Keratinocyte (primary cell): ENCODE data around the gene MAOB. TPM values are rescaled to one million over a fixed set of nuclear protein-coding genes. Genes with fewer than 3 reads are reported as not detected.

Source experiments
- DNase-seq: peaks from one replicate; pipeline ENCODE4 v3.0.0-alpha.2; 2011; ENCODE audit warnings: low read depth, missing footprints, low spot score
- FAIRE-seq: peaks from 2 replicates; lab custom pipeline; 2011; peaks lifted over from hg19 to GRCh38; lab: Jason Lieb, UNC
- H2AFZ ChIP-seq: 2 replicates; pipeline ENCODE4 v1.6.0; 2012; ENCODE audit warnings: low read length, control low read depth, inconsistent platforms; ENCODE audit not compliant: control insufficient read depth
- H3K27ac ChIP-seq: 2 replicates; pipeline ENCODE4 v1.5.1; 2011; ENCODE audit warnings: low read length; ENCODE audit not compliant: control insufficient read depth, insufficient read depth
- H3K27me3 ChIP-seq: 3 replicates; pipeline ENCODE4 v1.6.0; 2011; ENCODE audit warnings: low read length; ENCODE audit not compliant: control insufficient read depth, insufficient read depth; ENCODE audit errors: extremely low read depth
- H3K36me3 ChIP-seq, 2 experiments: 2 replicates in 1 of 2; 3 replicates in 1 of 2; pipeline ENCODE4 v1.5.1; 2011; ENCODE audit warnings: low read length in 2 of 2, mild to moderate bottlenecking in 1 of 2; ENCODE audit not compliant: control insufficient read depth in 2 of 2, insufficient read depth in 2 of 2; ENCODE audit errors: extremely low read depth in 1 of 2
- H3K4me1 ChIP-seq: 3 replicates; pipeline ENCODE4 v1.5.1; 2011; ENCODE audit warnings: low read length; ENCODE audit not compliant: control insufficient read depth, insufficient read depth; ENCODE audit errors: extremely low read depth
- H3K4me2 ChIP-seq: 3 replicates; pipeline ENCODE4 v1.6.0; 2011; ENCODE audit warnings: low read depth, low read length; ENCODE audit not compliant: control insufficient read depth, insufficient read depth; ENCODE audit errors: extremely low read depth
- H3K4me3 ChIP-seq, 3 experiments: fragments of 200-600 bp in 1 of 3; sonication (generic) in 1 of 3; 2 replicates in 2 of 3; 3 replicates in 1 of 3; pipeline ENCODE4 v1.5.1; 2011 to 2016; ENCODE audit warnings: low read length in 3 of 3, mild to moderate bottlenecking in 3 of 3, control low read depth in 2 of 3, inconsistent platforms in 1 of 3, low read depth in 1 of 3, mixed read lengths in 1 of 3, mixed run types in 1 of 3, moderate library complexity in 1 of 3; ENCODE audit not compliant: control insufficient read depth in 2 of 3, insufficient read depth in 2 of 3; ENCODE audit errors: extremely low read depth in 1 of 3
- H3K79me2 ChIP-seq: 2 replicates; pipeline ENCODE4 v1.6.0; 2012; ENCODE audit warnings: low read length; ENCODE audit not compliant: control insufficient read depth, insufficient read depth
- H3K9ac ChIP-seq: 3 replicates; pipeline ENCODE4 v1.6.0; 2011; ENCODE audit warnings: low read length; ENCODE audit not compliant: control insufficient read depth, insufficient read depth; ENCODE audit errors: extremely low read depth
- H3K9me1 ChIP-seq: 3 replicates; pipeline ENCODE4 v1.6.0; 2011; ENCODE audit warnings: low read length; ENCODE audit not compliant: control insufficient read depth, insufficient read depth; ENCODE audit errors: extremely low read depth
- H3K9me3 ChIP-seq: 2 replicates; pipeline ENCODE4 v1.5.1; 2012; ENCODE audit warnings: low read depth, low read length; ENCODE audit not compliant: control insufficient read depth
- H4K20me1 ChIP-seq: 3 replicates; pipeline ENCODE4 v1.6.0; 2011; ENCODE audit warnings: low read length; ENCODE audit not compliant: control insufficient read depth, insufficient read depth; ENCODE audit errors: extremely low read depth
- EZH2 ChIP-seq: IDR thresholded peaks from one replicate; pipeline ENCODE4 v1.6.1; 2012; ENCODE audit warnings: inconsistent platforms, mild to moderate bottlenecking, low read length, moderate library complexity
- dilution Hi-C: fragments of 300-500 bp; cut with MboI; formaldehyde crosslinking; loops from one replicate; pipeline ENCODE4 v1.7.0; 2020; ENCODE audit warnings: low sequenced_read_pairs; ENCODE audit not compliant: extremely low pct_ligation_motif_present
- polyA plus RNA-seq, 5 experiments: library from polyadenylated mRNA; depleted of rRNA in 3 of 5; stranded (reverse) in 3 of 5; stranded (forward) in 1 of 5; unstranded in 1 of 5; fragments of >200 nt; gene quantifications; 1 replicate in 1 of 5; 2 replicates in 3 of 5; 3 replicates in 1 of 5; pipeline versions ENCODE4 v1.2.1 to v1.2.3, GENCODE V29; 2011 to 2012; ENCODE audit warnings: missing spikeins in 2 of 5, low read depth in 1 of 5, low replicate concordance in 1 of 5
- TF ChIP-seq, protein P1 (sequence below), 3 experiments: IDR thresholded peaks in 1 of 3; conservative IDR thresholded peaks in 1 of 3; optimal IDR thresholded peaks in 1 of 3; 2 replicates in 2 of 3; 3 replicates in 1 of 3; pipeline versions ENCODE3 to v1.5.1; 2011; ENCODE audit warnings: low read length in 3 of 3, mild to moderate bottlenecking in 3 of 3, moderate library complexity in 2 of 3, control low read depth in 1 of 3, inconsistent platforms in 1 of 3; ENCODE audit not compliant: insufficient read depth in 2 of 3; ENCODE audit errors: extremely low read depth in 1 of 3

The MAOB gene
- polyA plus RNA-seq, 1 donor (not counting 4 experiments of a cell fraction or from before 2014, with no cell fraction given): 0.24 TPM

DNA sequence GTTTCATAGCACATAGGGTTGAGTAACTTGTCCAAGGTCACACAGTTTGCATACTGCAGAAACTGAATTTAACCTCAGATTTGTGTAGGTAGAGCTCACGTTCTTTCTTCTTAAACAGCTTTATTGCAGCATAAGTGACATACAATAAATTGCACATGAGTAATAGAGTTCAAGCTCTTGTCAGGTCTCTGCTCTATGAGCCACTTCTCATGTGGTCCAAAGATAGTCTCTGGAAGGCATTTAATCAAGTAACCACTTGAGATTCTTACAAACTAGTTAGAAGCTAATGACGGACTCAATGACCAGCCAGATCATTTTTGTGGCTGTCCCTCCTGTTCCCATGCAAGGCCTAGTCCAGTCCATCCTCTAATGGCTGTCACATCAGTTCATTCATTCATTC is 68.9 kb downstream of the MAOB start:
- Histone ChIP-seq H3K9me1 (no peaks in the 10 kb centered on the region), H3K27me3 (no peaks in the 10 kb centered on the region), H4K20me1 (peaks cover 1% of the 10 kb centered on the region), H3K79me2 (no peaks in the 10 kb centered on the region), H3K9me3 (no peaks in the 10 kb centered on the region), H3K9ac (no peak overlapping the region), H3K4me1 (no peaks in the 10 kb centered on the region), H2AFZ (no peak overlapping the region), H3K27ac (no peak overlapping the region), H3K4me3 (no peak overlapping the region), H3K4me2 (no peak overlapping the region), H3K36me3 (no peaks in the 10 kb centered on the region)
- dilution Hi-C loops: no loop called here
- no peak for DNase-seq
- no peak for FAIRE-seq
- no peak for TF ChIP-seq EZH2
- TF ChIP-seq, protein P1, sequence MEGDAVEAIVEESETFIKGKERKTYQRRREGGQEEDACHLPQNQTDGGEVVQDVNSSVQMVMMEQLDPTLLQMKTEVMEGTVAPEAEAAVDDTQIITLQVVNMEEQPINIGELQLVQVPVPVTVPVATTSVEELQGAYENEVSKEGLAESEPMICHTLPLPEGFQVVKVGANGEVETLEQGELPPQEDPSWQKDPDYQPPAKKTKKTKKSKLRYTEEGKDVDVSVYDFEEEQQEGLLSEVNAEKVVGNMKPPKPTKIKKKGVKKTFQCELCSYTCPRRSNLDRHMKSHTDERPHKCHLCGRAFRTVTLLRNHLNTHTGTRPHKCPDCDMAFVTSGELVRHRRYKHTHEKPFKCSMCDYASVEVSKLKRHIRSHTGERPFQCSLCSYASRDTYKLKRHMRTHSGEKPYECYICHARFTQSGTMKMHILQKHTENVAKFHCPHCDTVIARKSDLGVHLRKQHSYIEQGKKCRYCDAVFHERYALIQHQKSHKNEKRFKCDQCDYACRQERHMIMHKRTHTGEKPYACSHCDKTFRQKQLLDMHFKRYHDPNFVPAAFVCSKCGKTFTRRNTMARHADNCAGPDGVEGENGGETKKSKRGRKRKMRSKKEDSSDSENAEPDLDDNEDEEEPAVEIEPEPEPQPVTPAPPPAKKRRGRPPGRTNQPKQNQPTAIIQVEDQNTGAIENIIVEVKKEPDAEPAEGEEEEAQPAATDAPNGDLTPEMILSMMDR (optimal IDR thresholded peaks at IDR 0.05 in 1 of 3, IDR thresholded peaks at IDR 0.05 in 1 of 3, conservative IDR thresholded peaks at IDR 0.05 in 1 of 3; ENCODE audit: extremely low read depth in 1 of 3, insufficient read depth in 2 of 3, low read length in 3 of 3): no peak

DNA sequence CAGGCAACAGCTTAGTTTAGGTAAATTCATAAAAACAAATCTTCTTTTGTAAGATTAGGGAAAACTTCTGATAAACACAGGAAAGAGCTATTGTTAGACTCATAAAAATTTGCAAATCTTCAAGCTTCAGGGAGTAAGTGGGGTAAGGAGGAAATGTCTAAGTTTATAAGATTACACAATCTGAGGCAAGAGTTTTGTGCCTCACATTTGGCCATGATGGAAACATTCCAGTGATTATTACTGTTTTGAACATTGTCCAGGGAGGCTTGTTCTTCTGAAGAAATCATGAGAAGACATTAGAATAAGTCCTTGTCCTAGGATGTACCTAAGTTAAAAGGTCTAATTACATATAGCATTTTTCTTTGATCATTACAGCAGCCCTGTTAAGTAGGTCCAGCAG is 72.8 kb downstream of the MAOB start:
- H3K4me2 ChIP-seq: no peak overlapping the region
- no peaks in the 10 kb centered on the region for H3K9me3 ChIP-seq
- no peaks in the 10 kb centered on the region for H3K36me3 ChIP-seq
- dilution Hi-C loops: no loop called here
- TF ChIP-seq, protein P1 (optimal IDR thresholded peaks at IDR 0.05 in 1 of 3, IDR thresholded peaks at IDR 0.05 in 1 of 3, conservative IDR thresholded peaks at IDR 0.05 in 1 of 3; ENCODE audit: extremely low read depth in 1 of 3, insufficient read depth in 2 of 3, low read length in 3 of 3): no peak
- TF ChIP-seq EZH2: no peak
- no peak overlapping the region for H3K4me3 ChIP-seq
- DNase-seq: no peak
- H3K4me1 ChIP-seq: no peaks in the 10 kb centered on the region
- no peak overlapping the region for H2AFZ ChIP-seq
- no peak for FAIRE-seq
- no peaks in the 10 kb centered on the region for H3K27me3 ChIP-seq
- no peaks in the 10 kb centered on the region for H3K79me2 ChIP-seq
- H3K27ac ChIP-seq: no peak overlapping the region
- H3K9me1 ChIP-seq: no peaks in the 10 kb centered on the region
- no peaks in the 10 kb centered on the region for H4K20me1 ChIP-seq
- H3K9ac ChIP-seq: no peak overlapping the region
